Neural progenitor cell (in vitro differentiated cells): ENCODE results near the gene FBF1.
A peak's percentile ranks its signal among the peaks of the same experiment; 100 is the strongest.

Experiments
- EZH2 ChIP-seq: fragments of 200-600 bp; sonication (generic); IDR thresholded peaks from 2 replicates; pipeline ENCODE4 v1.6.1; 2017; ENCODE audit warnings: antibody characterized with exemption, mild to moderate bottlenecking, moderate library complexity
- EZH2phosphoT487 ChIP-seq: fragments of 200-600 bp; sonication (generic); IDR thresholded peaks from 2 replicates; pipeline ENCODE4 v1.6.1; 2017; ENCODE audit warnings: antibody characterized with exemption
- TF ChIP-seq, protein P1 (sequence below): fragments of 200-600 bp; sonication (generic); IDR thresholded peaks from 2 replicates; pipeline ENCODE4 v1.5.1; 2017; ENCODE audit warnings: antibody characterized with exemption, mild to moderate bottlenecking

- TF ChIP-seq, protein P1, sequence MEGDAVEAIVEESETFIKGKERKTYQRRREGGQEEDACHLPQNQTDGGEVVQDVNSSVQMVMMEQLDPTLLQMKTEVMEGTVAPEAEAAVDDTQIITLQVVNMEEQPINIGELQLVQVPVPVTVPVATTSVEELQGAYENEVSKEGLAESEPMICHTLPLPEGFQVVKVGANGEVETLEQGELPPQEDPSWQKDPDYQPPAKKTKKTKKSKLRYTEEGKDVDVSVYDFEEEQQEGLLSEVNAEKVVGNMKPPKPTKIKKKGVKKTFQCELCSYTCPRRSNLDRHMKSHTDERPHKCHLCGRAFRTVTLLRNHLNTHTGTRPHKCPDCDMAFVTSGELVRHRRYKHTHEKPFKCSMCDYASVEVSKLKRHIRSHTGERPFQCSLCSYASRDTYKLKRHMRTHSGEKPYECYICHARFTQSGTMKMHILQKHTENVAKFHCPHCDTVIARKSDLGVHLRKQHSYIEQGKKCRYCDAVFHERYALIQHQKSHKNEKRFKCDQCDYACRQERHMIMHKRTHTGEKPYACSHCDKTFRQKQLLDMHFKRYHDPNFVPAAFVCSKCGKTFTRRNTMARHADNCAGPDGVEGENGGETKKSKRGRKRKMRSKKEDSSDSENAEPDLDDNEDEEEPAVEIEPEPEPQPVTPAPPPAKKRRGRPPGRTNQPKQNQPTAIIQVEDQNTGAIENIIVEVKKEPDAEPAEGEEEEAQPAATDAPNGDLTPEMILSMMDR, result peak; percentile 99
- no peak for TF ChIP-seq EZH2
- TF ChIP-seq EZH2phosphoT487, result no peak
Observed at GRCh38 chr17:75904749-75905521, 35.9 kb downstream of the FBF1 start, which contains the start of gene MRPL38.
